Pancreas (tissue), 10 donors: ENCODE data around the gene NUMB. TPM values are rescaled to one million over a fixed set of nuclear protein-coding genes. Genes with fewer than 3 reads are reported as not detected.

Experiments used
- ATAC-seq, 4 donors: fragments of 200-7000 bp; cut with Tn5 transposase; one replicate each; pipeline versions ENCODE4 v1.8.0 to v1.9.1; 2020; ENCODE audit warnings: mild to moderate bottlenecking in 4 of 4, moderate library complexity in 4 of 4
- DNase-seq, 6 donors: peaks; one replicate each; pipeline ENCODE4 v3.0.0-alpha.2; 2020
- FAIRE-seq: peaks from 2 replicates; lab custom pipeline; 2012; peaks lifted over from hg19 to GRCh38; lab: Jason Lieb, UNC
- H3K27ac ChIP-seq, 4 donors: fragments of 200-600 bp; sonication (generic); 1 replicate in 3 of 4; 2 replicates in 1 of 4; pipeline versions ENCODE4 v1.5.0 to v1.8.0; 2020
- H3K27me3 ChIP-seq, 4 donors: fragments of 200-600 bp; one replicate each; pipeline ENCODE4 v1.8.0; 2021
- H3K36me3 ChIP-seq, 3 donors: fragments of 200-600 bp; sonication (generic) in 1 of 3; one replicate each; pipeline versions ENCODE4 v1.5.0 to v1.8.0; 2020 to 2021
- H3K4me1 ChIP-seq, 3 donors: fragments of 200-600 bp; one replicate each; pipeline ENCODE4 v1.8.0; 2021
- H3K4me3 ChIP-seq, 4 donors: fragments of 200-600 bp; sonication (generic) in 2 of 4; one replicate each; pipeline versions ENCODE4 v1.5.0 to v1.8.0; 2020 to 2021
- H3K9me3 ChIP-seq, 4 donors: fragments of 200-600 bp; one replicate each; pipeline ENCODE4 v1.8.0; 2021
- CTCF ChIP-seq, 4 donors: fragments of 200-600 bp; sonication (generic) in 3 of 4; IDR thresholded peaks; one replicate each; pipeline versions ENCODE4 v1.5.0 to v1.8.0; 2021; ENCODE audit warnings: antibody characterized with exemption in 4 of 4
- WGBS, 2 donors: extraction: QIAGEN DNeasy Blood & Tissue Kit; methylation state at CpG; one replicate each; pipeline ENCODE4 v1.1.7; 2013; 5-methylcytosine and 5-hydroxymethylcytosine counted together
- intact Hi-C, 3 donors: fragments of 100-400 bp; cut with DNase I; formaldehyde crosslinking; loops; one replicate each; pipeline versions ENCODE4 v1.11.1 to v1.14.2; 2022
- polyA plus RNA-seq, 2 donors: library from polyadenylated mRNA; stranded (reverse); fragments of 200-250 nt; gene quantifications; one replicate each; pipeline ENCODE4 v1.2.3, GENCODE V29; 2013
- total RNA-seq, 6 donors: library from RNA; stranded (reverse); fragmentation: NEBNext Ultra II Directional in 4 of 6; extraction: Animal tissue kit (Norgen Biotek cat#: 25700) in 4 of 6; gene quantifications; one replicate each; pipeline versions ENCODE4 v1.2.1 to v1.2.4, GENCODE V29; 2021 to 2023
- donor health status: healthy with polysubstance abuse.
- donor health status: DM: no; HTN: no; CAD: no; lungs with moderate emphysema.
- donor health status: DM: no; HTN: no; CAD: no.
- donor health status: control.
- donor health status: control.
- donor health status: Bipolar disorder and iron deficiency.
- donor health status: DM: yes; HTN: yes; CAD: no.
- donor health status: DM: no; HTN: no; CAD: no.
- donor health status: DM: no; HTN: no; CAD: no.
- donor health status: DM: yes; HTN: yes; CAD: no.

NUMB gene
- total and polyA plus RNA-seq, 8 donors, result 23.9 to 53.8 (median 32.5) TPM

GRCh38 chr14:73244541-73245290 is 213.6 kb downstream of the NUMB start:
- no peak overlapping the region for H3K4me3 ChIP-seq
- H3K27me3 ChIP-seq, result no peaks in the 10 kb centered on the region
- WGBS, 2 donors, result 92 to 96% methylated on average over 14 of the region's 14 CpGs
- H3K27ac ChIP-seq, result no peak overlapping the region
- intact Hi-C loops, result no loop called here
- FAIRE-seq, result no peak
- no peaks in the 10 kb centered on the region for H3K9me3 ChIP-seq
- no peak for TF ChIP-seq CTCF (IDR thresholded peaks at IDR 0.05)
- H3K4me1 ChIP-seq, result peaks cover 0 to 3% (median 0%) of the 10 kb centered on the region in 3 donors
- no peaks in the 10 kb centered on the region for H3K36me3 ChIP-seq
- DNase-seq, result peak in 2 of 6 donors; percentile 30 to 39
- ATAC-seq, result no peak

GRCh38 chr14:73243748-73244147 is 214.6 kb downstream of the NUMB start:
- DNase-seq, result no peak
- no peak overlapping the region for H3K27ac ChIP-seq
- no peak for TF ChIP-seq CTCF (IDR thresholded peaks at IDR 0.05)
- 94 to 96% methylated on average over 2 of the region's 2 CpGs for WGBS, 2 donors
- H3K27me3 ChIP-seq, result no peaks in the 10 kb centered on the region
- no peak for FAIRE-seq
- no peak for ATAC-seq
- H3K4me1 ChIP-seq, result peaks cover 0 to 3% (median 0%) of the 10 kb centered on the region in 3 donors
- intact Hi-C loops, result no loop called here
- H3K36me3 ChIP-seq, result no peaks in the 10 kb centered on the region
- H3K4me3 ChIP-seq, result no peak overlapping the region
- no peaks in the 10 kb centered on the region for H3K9me3 ChIP-seq

- intact Hi-C loops, result no loop called here
- TF ChIP-seq CTCF (IDR thresholded peaks at IDR 0.05), result no peak
- H3K27me3 ChIP-seq, result peaks cover 0 to 2% (median 0%) of the 10 kb centered on the region in 4 donors
- peaks cover 0 to 4% (median under 1%) of the 10 kb centered on the region in 3 donors for H3K4me1 ChIP-seq
- DNase-seq (no peak), ATAC-seq (no peak), FAIRE-seq (no peak)
- no peaks in the 10 kb centered on the region for H3K36me3 ChIP-seq
- H3K27ac ChIP-seq, result no peak overlapping the region
- WGBS, 2 donors, result 73 to 74% methylated on average over 3 of the region's 3 CpGs
- no peaks in the 10 kb centered on the region for H3K9me3 ChIP-seq
- no peak overlapping the region for H3K4me3 ChIP-seq
These were observed 215.0 kb downstream of the NUMB start for GRCh38 chr14:73243341-73243740.

GRCh38 chr14:73242357-73242901 is 215.9 kb downstream of the NUMB start:
- FAIRE-seq, result no peak
- intact Hi-C loops, result no loop called here

More at GRCh38 chr14:73242357-73242901, 215.9 kb downstream of the NUMB start:
- no peak for DNase-seq
- Histone ChIP-seq H3K36me3 (no peaks in the 10 kb centered on the region), H3K27me3 (peaks cover 0 to 10% (median 0%) of the 10 kb centered on the region in 4 donors), H3K4me3 (no peak overlapping the region), H3K4me1 (peaks cover 0 to 10% (median 7%) of the 10 kb centered on the region in 3 donors), H3K9me3 (no peaks in the 10 kb centered on the region), H3K27ac (no peak overlapping the region)
- TF ChIP-seq CTCF (IDR thresholded peaks at IDR 0.05), result no peak
- ATAC-seq, result no peak
- 80 to 86% methylated on average over 6 of the region's 6 CpGs for WGBS, 2 donors
